A673 (cell line): Measurements from ENCODE around the gene CHCHD6.

Experiments
- EZH2 ChIP-seq: fragments of 200-600 bp; sonication (generic); IDR thresholded peaks from 2 replicates; pipeline ENCODE4 v1.6.1; 2017; ENCODE audit warnings: borderline replicate concordance, low read depth, mild to moderate bottlenecking, mixed read lengths, antibody characterized with exemption, low read length; ENCODE audit not compliant: poor library complexity, severe bottlenecking
- TF ChIP-seq, protein P1 (sequence below): fragments of 300-800, 200-600 bp; sonication (generic); conservative IDR thresholded peaks from 2 replicates; pipeline ENCODE4 v1.5.1; 2017; ENCODE audit warnings: low read depth, mild to moderate bottlenecking, antibody characterized with exemption, low read length, moderate library complexity, mixed read lengths

DNA sequence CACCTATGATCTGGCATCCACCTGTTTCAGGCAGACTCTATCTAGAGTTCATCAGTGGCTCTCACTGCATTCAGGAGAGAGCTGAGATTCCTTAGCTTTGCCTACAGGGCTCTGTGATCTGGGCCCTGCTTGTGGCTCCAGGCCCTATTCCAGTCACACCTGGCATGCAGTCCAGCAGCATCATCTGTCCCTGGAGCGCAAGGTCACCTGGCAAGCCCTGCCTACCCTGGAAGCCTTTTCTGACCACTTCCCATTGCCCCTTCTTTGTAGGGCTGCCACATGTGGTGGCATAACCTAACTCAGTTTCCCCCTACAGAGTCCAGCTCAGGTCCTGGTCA is 163.8 kb downstream of the CHCHD6 start:
- TF ChIP-seq, protein P1, sequence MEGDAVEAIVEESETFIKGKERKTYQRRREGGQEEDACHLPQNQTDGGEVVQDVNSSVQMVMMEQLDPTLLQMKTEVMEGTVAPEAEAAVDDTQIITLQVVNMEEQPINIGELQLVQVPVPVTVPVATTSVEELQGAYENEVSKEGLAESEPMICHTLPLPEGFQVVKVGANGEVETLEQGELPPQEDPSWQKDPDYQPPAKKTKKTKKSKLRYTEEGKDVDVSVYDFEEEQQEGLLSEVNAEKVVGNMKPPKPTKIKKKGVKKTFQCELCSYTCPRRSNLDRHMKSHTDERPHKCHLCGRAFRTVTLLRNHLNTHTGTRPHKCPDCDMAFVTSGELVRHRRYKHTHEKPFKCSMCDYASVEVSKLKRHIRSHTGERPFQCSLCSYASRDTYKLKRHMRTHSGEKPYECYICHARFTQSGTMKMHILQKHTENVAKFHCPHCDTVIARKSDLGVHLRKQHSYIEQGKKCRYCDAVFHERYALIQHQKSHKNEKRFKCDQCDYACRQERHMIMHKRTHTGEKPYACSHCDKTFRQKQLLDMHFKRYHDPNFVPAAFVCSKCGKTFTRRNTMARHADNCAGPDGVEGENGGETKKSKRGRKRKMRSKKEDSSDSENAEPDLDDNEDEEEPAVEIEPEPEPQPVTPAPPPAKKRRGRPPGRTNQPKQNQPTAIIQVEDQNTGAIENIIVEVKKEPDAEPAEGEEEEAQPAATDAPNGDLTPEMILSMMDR, result no peak
- TF ChIP-seq EZH2, result no peak
